H1 (cell line): ENCODE results near the gene CST1. TPM values are rescaled to one million over a fixed set of nuclear protein-coding genes. Genes with fewer than 3 reads are reported as not detected.

Experiments
- CTCF ChIA-PET: fragments of 300-600 bp; sonication (Branson Sonifier 250); formaldehyde crosslinking; loops from one replicate; lab custom pipeline; 2021; ENCODE audit not compliant: partially characterized antibody; lab: Charles Lee
- POLR2A ChIA-PET: fragments of 300-600 bp; sonication (Branson Sonifier 250); formaldehyde crosslinking; loops from one replicate; lab custom pipeline; 2021; ENCODE audit warnings: inconsistent platforms; ENCODE audit not compliant: partially characterized antibody; lab: Charles Lee
- DNase-seq, 2 experiments: peaks; one replicate each; pipeline versions ENCODE4 v3.0.0 to v3.0.0-alpha.2; 2010 to 2022; ENCODE audit warnings: low spot score in 2 of 2, low read depth in 1 of 2, mixed read lengths in 1 of 2
- FAIRE-seq: peaks from 2 replicates; lab custom pipeline; 2011; peaks lifted over from hg19 to GRCh38; lab: Jason Lieb, UNC
- H2AFZ ChIP-seq: 2 replicates; pipeline ENCODE4 v1.8.1; 2012; ENCODE audit warnings: low read length, inconsistent platforms
- H2AK5ac ChIP-seq: 2 replicates; pipeline ENCODE4 v1.6.1; 2013; ENCODE audit warnings: low read depth, low read length
- H2BK120ac ChIP-seq: replicated peaks from 2 replicates; pipeline ENCODE3; 2013; ENCODE audit warnings: low read depth, low read length, inconsistent platforms
- H2BK12ac ChIP-seq: 2 replicates; pipeline ENCODE4 v1.6.1; 2013; ENCODE audit warnings: low read depth, low read length
- H2BK15ac ChIP-seq: 2 replicates; pipeline ENCODE4 v1.6.1; 2013; ENCODE audit warnings: low read length
- H2BK20ac ChIP-seq: 2 replicates; pipeline ENCODE4 v1.6.1; 2013; ENCODE audit warnings: low read length
- H2BK5ac ChIP-seq: 2 replicates; pipeline ENCODE4 v1.6.1; 2013; ENCODE audit warnings: low read depth, low read length
- H3K14ac ChIP-seq: 2 replicates; pipeline ENCODE4 v1.6.1; 2013; ENCODE audit warnings: inconsistent platforms; ENCODE audit not compliant: insufficient read length
- H3K18ac ChIP-seq: 2 replicates; pipeline ENCODE4 v1.6.1; 2013; ENCODE audit warnings: low read length; ENCODE audit errors: extremely low read depth
- H3K23ac ChIP-seq: 2 replicates; pipeline ENCODE4 v1.6.1; 2013; ENCODE audit warnings: inconsistent platforms; ENCODE audit not compliant: insufficient read length
- H3K23me2 ChIP-seq: 2 replicates; pipeline ENCODE4 v1.6.1; 2013; ENCODE audit warnings: low read depth, low read length
- H3K27ac ChIP-seq: 2 replicates; pipeline ENCODE4 v1.6.1; 2011; ENCODE audit warnings: low read depth, low read length, inconsistent platforms
- H3K27me3 ChIP-seq, 4 experiments: replicated peaks in 1 of 4; 1 replicate in 1 of 4; 2 replicates in 3 of 4; pipeline versions ENCODE4 v1.6.1 to v1.8.1; 2011 to 2013; ENCODE audit warnings: low read length in 3 of 4, mild to moderate bottlenecking in 3 of 4, inconsistent platforms in 2 of 4, mixed read lengths in 2 of 4, moderate library complexity in 1 of 4; ENCODE audit not compliant: control insufficient read depth in 3 of 4, insufficient read depth in 3 of 4; ENCODE audit errors: extremely low read depth in 1 of 4
- H3K36me3 ChIP-seq, 4 experiments: 2 replicates each; pipeline versions ENCODE4 v1.6.1 to v1.8.1; 2011 to 2013; ENCODE audit warnings: mild to moderate bottlenecking in 4 of 4, low read length in 3 of 4, moderate library complexity in 2 of 4, control low read depth in 1 of 4, inconsistent platforms in 1 of 4; ENCODE audit not compliant: insufficient read depth in 4 of 4, control insufficient read depth in 2 of 4
- H3K4ac ChIP-seq: replicated peaks from 2 replicates; pipeline ENCODE3; 2013; ENCODE audit warnings: low read length, low read depth, mixed read lengths, inconsistent platforms; ENCODE audit not compliant: insufficient read length
- H3K4me1 ChIP-seq, 4 experiments: replicated peaks in 1 of 4; 1 replicate in 1 of 4; 2 replicates in 3 of 4; pipeline versions ENCODE4 v1.6.1 to v1.8.1; 2011 to 2013; ENCODE audit warnings: low read length in 3 of 4, inconsistent platforms in 2 of 4, mixed read lengths in 1 of 4; ENCODE audit not compliant: insufficient read depth in 4 of 4, control insufficient read depth in 3 of 4
- H3K4me2 ChIP-seq, 2 experiments: 2 replicates each; pipeline versions ENCODE4 v1.6.1 to v1.8.1; 2011 to 2013; ENCODE audit warnings: low read depth in 2 of 2, low read length in 2 of 2, control low read depth in 1 of 2, inconsistent platforms in 1 of 2, mild to moderate bottlenecking in 1 of 2; ENCODE audit not compliant: insufficient read depth in 1 of 2
- H3K4me3 ChIP-seq, 4 experiments: fragments of 200-600, 300-600 bp in 1 of 4; sonication (generic), shearing (Covaris generic), sonication (Bioruptor Twin) in 1 of 4; 2 replicates each; pipeline versions ENCODE4 v1.5.1 to v1.8.1; 2011 to 2016; ENCODE audit warnings: low read length in 4 of 4, low read depth in 3 of 4, control low read depth in 2 of 4, inconsistent platforms in 2 of 4, mild to moderate bottlenecking in 2 of 4, mixed read lengths in 1 of 4, moderate library complexity in 1 of 4; ENCODE audit not compliant: insufficient read depth in 2 of 4; ENCODE audit errors: extremely low read depth in 1 of 4
- H3K56ac ChIP-seq: replicated peaks from 2 replicates; pipeline ENCODE3; 2013; ENCODE audit warnings: low read depth, mild to moderate bottlenecking, mixed read lengths, low read length, inconsistent platforms; ENCODE audit not compliant: insufficient read length
- H3K79me1 ChIP-seq: 2 replicates; pipeline ENCODE4 v1.6.1; 2013; ENCODE audit warnings: low read depth, low read length, control low read depth
- H3K79me2 ChIP-seq, 2 experiments: 2 replicates each; pipeline versions ENCODE4 v1.6.1 to v1.8.1; 2012 to 2013; ENCODE audit warnings: low read length in 2 of 2, mild to moderate bottlenecking in 2 of 2, inconsistent platforms in 1 of 2; ENCODE audit not compliant: insufficient read depth in 2 of 2, control insufficient read depth in 1 of 2
- H3K9ac ChIP-seq, 4 experiments: replicated peaks in 1 of 4; 1 replicate in 1 of 4; 2 replicates in 3 of 4; pipeline versions ENCODE4 v1.6.1 to v1.8.1; 2011 to 2013; ENCODE audit warnings: low read depth in 3 of 4, low read length in 3 of 4, control low read depth in 2 of 4, mild to moderate bottlenecking in 2 of 4, moderate library complexity in 2 of 4, inconsistent platforms in 1 of 4; ENCODE audit errors: extremely low read depth in 1 of 4
- H3K9me3 ChIP-seq, 2 experiments: 2 replicates each; pipeline versions ENCODE4 v1.6.1 to v1.8.1; 2012 to 2013; ENCODE audit warnings: mild to moderate bottlenecking in 2 of 2, moderate library complexity in 2 of 2, control low read depth in 1 of 2, inconsistent platforms in 1 of 2, low read depth in 1 of 2, low read length in 1 of 2, mixed read lengths in 1 of 2; ENCODE audit not compliant: insufficient read depth in 2 of 2
- H4K20me1 ChIP-seq, 2 experiments: replicated peaks in 1 of 2; 2 replicates each; pipeline versions ENCODE3 to v1.8.1; 2011 to 2013; ENCODE audit warnings: inconsistent platforms in 2 of 2, low read length in 2 of 2, mild to moderate bottlenecking in 1 of 2; ENCODE audit not compliant: insufficient read depth in 2 of 2, control insufficient read depth in 1 of 2
- H4K5ac ChIP-seq: 2 replicates; pipeline ENCODE4 v1.6.1; 2013; ENCODE audit warnings: low read length, low read depth, mixed read lengths, inconsistent platforms; ENCODE audit not compliant: insufficient read length
- H4K8ac ChIP-seq: 2 replicates; pipeline ENCODE4 v1.8.0; 2013; ENCODE audit warnings: mild to moderate bottlenecking, moderate library complexity, low read length, inconsistent platforms; ENCODE audit not compliant: insufficient read depth; ENCODE audit errors: extremely low read depth
- H4K91ac ChIP-seq: replicated peaks from 2 replicates; pipeline ENCODE3; 2013; ENCODE audit warnings: low read length, mixed read lengths, inconsistent platforms; ENCODE audit not compliant: insufficient read length
- BACH1 ChIP-seq: IDR thresholded peaks from 2 replicates; pipeline ENCODE4 v1.6.1; 2012; ENCODE audit warnings: low read length, improper control_type of control experiment
- CREB1 ChIP-seq: IDR thresholded peaks from 2 replicates; pipeline ENCODE4 v1.6.1; 2012; ENCODE audit warnings: inconsistent platforms
- EZH2 ChIP-seq: fragments of 200-600 bp; sonication (generic); IDR thresholded peaks from 2 replicates; pipeline ENCODE4 v1.7.1; 2012; ENCODE audit warnings: low read depth, mild to moderate bottlenecking, moderate library complexity, low read length, inconsistent platforms; ENCODE audit not compliant: severe bottlenecking
- GTF2F1 ChIP-seq: IDR thresholded peaks from 2 replicates; pipeline ENCODE4 v1.6.1; 2012; ENCODE audit warnings: low read depth, low read length, improper control_type of control experiment, borderline replicate concordance
- POLR2A ChIP-seq, 2 experiments: IDR thresholded peaks; 1 replicate in 1 of 2; 2 replicates in 1 of 2; pipeline ENCODE4 v1.6.1; 2011; ENCODE audit warnings: low read depth in 2 of 2, low read length in 2 of 2, mild to moderate bottlenecking in 2 of 2; ENCODE audit errors: control extremely low read depth in 1 of 2
- POLR2AphosphoS5 ChIP-seq: IDR thresholded peaks from 2 replicates; pipeline ENCODE4 v1.6.1; 2011; ENCODE audit warnings: low read depth, low read length
- SIRT6 ChIP-seq: IDR thresholded peaks from one replicate; pipeline ENCODE4 v1.7.1; 2012; ENCODE audit warnings: low read length, inconsistent platforms
- SRF ChIP-seq: IDR thresholded peaks from 2 replicates; pipeline ENCODE4 v1.6.1; 2011; ENCODE audit warnings: mild to moderate bottlenecking, low read depth, low read length, moderate library complexity
- TAF1 ChIP-seq: IDR thresholded peaks from 2 replicates; pipeline ENCODE4 v1.6.1; 2011; ENCODE audit warnings: mild to moderate bottlenecking, low read depth, low read length
- TCF12 ChIP-seq: IDR thresholded peaks from 2 replicates; pipeline ENCODE4 v1.6.1; 2011; ENCODE audit warnings: low read depth, mild to moderate bottlenecking, low read length
- WGBS, 2 experiments: shearing (Covaris generic) in 1 of 2; methylation state at CpG; one replicate each; pipeline versions ENCODE4 v1.1.6 to v1.1.7; 2013 to 2015; ENCODE audit warnings: low lambda C conversion rate in 2 of 2, mixed read lengths in 2 of 2, inconsistent platforms in 1 of 2, low coverage in 1 of 2, missing lambda C conversion rate in 1 of 2; ENCODE audit not compliant: insufficient replicate concordance in 2 of 2, insufficient coverage in 1 of 2, insufficient read length in 1 of 2; ENCODE audit errors: extremely low coverage in 1 of 2, missing lambda C conversion rate in 1 of 2; 5-methylcytosine and 5-hydroxymethylcytosine counted together
- polyA plus RNA-seq, 7 experiments: library from polyadenylated mRNA; depleted of rRNA in 3 of 7; stranded (reverse) in 5 of 7; unstranded in 2 of 7; fragments of >200 nt in 5 of 7; fragments of 200-250 nt in 2 of 7; gene quantifications; 1 replicate in 5 of 7; 2 replicates in 1 of 7; 4 replicates in 1 of 7; pipeline versions ENCODE4 v1.2.1 to v1.2.3, GENCODE V29; 2011 to 2013; ENCODE audit warnings: missing spikeins in 2 of 7, mixed read lengths in 2 of 7
- total RNA-seq: library from RNA; stranded (reverse); fragmentation: NEBNext Ultra II Directional; extraction: Animal tissue kit (Norgen Biotek cat#: 25700); gene quantifications from 2 replicates; pipeline ENCODE4 v1.2.1, GENCODE V29; 2021
- TF ChIP-seq, protein P1 (sequence below): IDR thresholded peaks from 2 replicates; pipeline ENCODE4 v1.6.1; 2012; ENCODE audit warnings: low read length, inconsistent platforms

Gene CST1
- total and polyA plus RNA-seq, 2 of the 8 experiments (the other 6 are each of a cell fraction or from before 2014, with no cell fraction given): 2.3 to 2.9 TPM

DNA sequence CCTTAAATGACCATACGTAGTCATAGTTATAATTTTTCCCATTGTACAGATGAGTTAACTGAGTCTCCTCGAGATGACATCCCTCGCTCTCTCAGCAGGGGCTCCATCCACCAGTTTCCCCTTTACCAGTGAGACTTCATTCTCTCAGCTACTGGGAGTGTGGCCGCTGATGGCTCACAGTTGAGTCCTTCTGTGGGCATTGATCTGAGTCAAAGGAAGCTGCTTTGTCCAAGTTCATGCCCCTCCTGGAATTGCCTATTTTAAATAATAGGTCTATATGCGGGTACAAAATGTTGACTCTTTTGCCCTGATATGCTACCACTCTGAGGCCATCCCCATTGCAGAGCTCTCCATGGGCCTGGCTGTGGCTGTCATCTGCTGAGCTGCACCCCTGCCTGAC, 14.8 kb upstream of the CST1 start:
- H3K9ac ChIP-seq: no peak overlapping the region
- H2BK120ac ChIP-seq: no peak overlapping the region
- H3K23me2 ChIP-seq: no peaks in the 10 kb centered on the region
- peaks cover 0 to 8% (median 1%) of the 10 kb centered on the region in 4 experiments; a peak in 4 of 7 replicates for H3K27me3 ChIP-seq
- H3K4me1 ChIP-seq: peaks cover 0 to 4% (median 3%) of the 10 kb centered on the region in 4 experiments; a peak in 3 of 7 replicates
- no peak overlapping the region for H4K5ac ChIP-seq
- H3K4me3 ChIP-seq: no peak overlapping the region
- no peak overlapping the region for H3K18ac ChIP-seq
- no peak overlapping the region; the same call in 1 of the 2 replicates for H2BK20ac ChIP-seq
- WGBS, 2 experiments: 83% methylated on average over 5 of the region's 5 CpGs; no CpG with 5 or more reads in 1 of the 2 experiments
- no peak overlapping the region for H2BK12ac ChIP-seq
- no peak overlapping the region for H3K23ac ChIP-seq
- H3K79me2 ChIP-seq: no peaks in the 10 kb centered on the region
- no peaks in the 10 kb centered on the region for H3K36me3 ChIP-seq
- H2BK15ac ChIP-seq: no peak overlapping the region
- H4K91ac ChIP-seq: no peak overlapping the region
- H3K4me2 ChIP-seq: no peak overlapping the region
- H2BK5ac ChIP-seq: peak overlapping the region; percentile 62; the same call in 1 of the 2 replicates
- no peaks in the 10 kb centered on the region for H3K79me1 ChIP-seq
- H4K20me1 ChIP-seq: no peaks in the 10 kb centered on the region
- ChIA-PET POLR2A (no interaction called here), CTCF (interaction anchor here (1.0 to 5.3 kb wide), 4 partner anchors 11 to 97 kb away, joined by 3 to 17 read pairs (median 3); no protein-coding TSS in a partner anchor)
- DNase-seq (no peak), FAIRE-seq (no peak)
- no peak overlapping the region for H3K27ac ChIP-seq
- H3K9me3 ChIP-seq: no peaks in the 10 kb centered on the region
- no peak overlapping the region for H3K56ac ChIP-seq
- H4K8ac ChIP-seq: no peak overlapping the region
- H3K14ac ChIP-seq: no peak overlapping the region
- H2AFZ ChIP-seq: no peak overlapping the region
- H2AK5ac ChIP-seq: no peak overlapping the region
- H3K4ac ChIP-seq: no peak overlapping the region
- TF ChIP-seq TCF12 (no peak), BACH1 (no peak), POLR2AphosphoS5 (no peak), CREB1 (no peak), SIRT6 (no peak), POLR2A (IDR thresholded peaks at IDR 0.05; ENCODE audit: control extremely low read depth in 1 of 2, low read depth in 2 of 2, low read length in 2 of 2) (no peak), TAF1 (no peak), SRF (no peak), EZH2 (no peak), GTF2F1 (no peak)
- TF ChIP-seq, protein P1, sequence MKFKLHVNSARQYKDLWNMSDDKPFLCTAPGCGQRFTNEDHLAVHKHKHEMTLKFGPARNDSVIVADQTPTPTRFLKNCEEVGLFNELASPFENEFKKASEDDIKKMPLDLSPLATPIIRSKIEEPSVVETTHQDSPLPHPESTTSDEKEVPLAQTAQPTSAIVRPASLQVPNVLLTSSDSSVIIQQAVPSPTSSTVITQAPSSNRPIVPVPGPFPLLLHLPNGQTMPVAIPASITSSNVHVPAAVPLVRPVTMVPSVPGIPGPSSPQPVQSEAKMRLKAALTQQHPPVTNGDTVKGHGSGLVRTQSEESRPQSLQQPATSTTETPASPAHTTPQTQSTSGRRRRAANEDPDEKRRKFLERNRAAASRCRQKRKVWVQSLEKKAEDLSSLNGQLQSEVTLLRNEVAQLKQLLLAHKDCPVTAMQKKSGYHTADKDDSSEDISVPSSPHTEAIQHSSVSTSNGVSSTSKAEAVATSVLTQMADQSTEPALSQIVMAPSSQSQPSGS: no peak
